ENCODE results near the gene DLX2. TPM values are rescaled to one million over a fixed set of nuclear protein-coding genes. Genes with fewer than 3 reads are reported as not detected.

Gene DLX2
- total and polyA plus RNA-seq, 7 experiments from 2014 or later = 0.16 to 0.34 TPM; not detected in 5

- no peaks in the 10 kb centered on the region for H3K4me1 Mint-ChIP-seq
- CTCF ChIA-PET = no interaction called here
- no peak overlapping the region for H3K27ac ChIP-seq (ENCODE audit: low read depth, low read length)
These were observed 50.4 kb downstream of the DLX2 start for GRCh38 chr2:172052000-172052983.

GRCh38 chr2:172050479-172051125 is 52.1 kb downstream of the DLX2 start:
- Histone ChIP-seq H3K36me3 (ENCODE audit: control insufficient read depth in 2 of 3, insufficient read depth in 3 of 3, low read length in 3 of 3) (no peaks in the 10 kb centered on the region), H3K9me3 (ENCODE audit: control insufficient read depth in 2 of 3, low read length in 3 of 3) (no peaks in the 10 kb centered on the region), H3K4me3 (ENCODE audit: low read length) (no peak overlapping the region), H3K27me3 (ENCODE audit: control insufficient read depth in 2 of 2, insufficient read depth in 2 of 2, low read length in 2 of 2) (no peaks in the 10 kb centered on the region), H3K4me1 (ENCODE audit: control insufficient read depth in 2 of 2, insufficient read depth in 2 of 2, low read length in 2 of 2) (no peaks in the 10 kb centered on the region), H3K27ac (ENCODE audit: low read depth, low read length) (no peak overlapping the region)
- DNase-seq = no peak
- no peak for ATAC-seq
- Mint-ChIP-seq H3K4me1 (peaks cover 0 to 5% (median 4%) of the 10 kb centered on the region in 7 donors), H3K4me3 (no peak overlapping the region), H3K27me3 (peaks cover 0 to 11% (median 0%) of the 10 kb centered on the region in 5 donors), H3K36me3 (peaks cover 0 to 4% (median 0%) of the 10 kb centered on the region in 5 donors), H3K27ac (no peak overlapping the region), H3K9me3 (no peaks in the 10 kb centered on the region)
- POLR2A ChIA-PET = no interaction called here
- CTCF ChIA-PET = no interaction called here
- intact Hi-C loops (cut with micrococcal nuclease) = no loop called here

More at GRCh38 chr2:172052000-172052983, 50.4 kb downstream of the DLX2 start:
- no peak overlapping the region for H3K4me3 ChIP-seq (ENCODE audit: low read length)
- peaks cover 0 to 9% (median 0%) of the 10 kb centered on the region in 5 donors for H3K27me3 Mint-ChIP-seq
- H3K9me3 ChIP-seq (ENCODE audit: control insufficient read depth in 2 of 3, low read length in 3 of 3) = no peaks in the 10 kb centered on the region
- no peaks in the 10 kb centered on the region for H3K36me3 ChIP-seq (ENCODE audit: control insufficient read depth in 2 of 3, insufficient read depth in 3 of 3, low read length in 3 of 3)
- no peak for ATAC-seq
- H3K27ac Mint-ChIP-seq = no peak overlapping the region
- no peaks in the 10 kb centered on the region for H3K9me3 Mint-ChIP-seq
- no peaks in the 10 kb centered on the region for H3K27me3 ChIP-seq (ENCODE audit: control insufficient read depth in 2 of 2, insufficient read depth in 2 of 2, low read length in 2 of 2)
- H3K4me1 ChIP-seq (ENCODE audit: control insufficient read depth in 2 of 2, insufficient read depth in 2 of 2, low read length in 2 of 2) = no peaks in the 10 kb centered on the region
- H3K36me3 Mint-ChIP-seq = peaks cover 0 to 4% (median 0%) of the 10 kb centered on the region in 5 donors
- POLR2A ChIA-PET = no interaction called here
- intact Hi-C loops (cut with micrococcal nuclease) = no loop called here
- H3K4me3 Mint-ChIP-seq = no peak overlapping the region
- no peak for DNase-seq

GRCh38 chr2:172049567-172050120 is 53.1 kb downstream of the DLX2 start:
- H3K4me3 Mint-ChIP-seq = no peak overlapping the region
- ATAC-seq = no peak
- Histone ChIP-seq H3K36me3 (ENCODE audit: control insufficient read depth in 2 of 3, insufficient read depth in 3 of 3, low read length in 3 of 3) (no peaks in the 10 kb centered on the region), H3K4me3 (ENCODE audit: low read length) (no peak overlapping the region), H3K27ac (ENCODE audit: low read depth, low read length) (no peak overlapping the region), H3K9me3 (ENCODE audit: control insufficient read depth in 2 of 3, low read length in 3 of 3) (no peaks in the 10 kb centered on the region), H3K27me3 (ENCODE audit: control insufficient read depth in 2 of 2, insufficient read depth in 2 of 2, low read length in 2 of 2) (no peaks in the 10 kb centered on the region), H3K4me1 (ENCODE audit: control insufficient read depth in 2 of 2, insufficient read depth in 2 of 2, low read length in 2 of 2) (no peaks in the 10 kb centered on the region)
- CTCF ChIA-PET = no interaction called here
- intact Hi-C loops (cut with micrococcal nuclease) = no loop called here
- POLR2A ChIA-PET = no interaction called here
- H3K9me3 Mint-ChIP-seq = no peaks in the 10 kb centered on the region
- peaks cover 0 to 11% (median 0%) of the 10 kb centered on the region in 5 donors for H3K27me3 Mint-ChIP-seq
- no peak overlapping the region for H3K27ac Mint-ChIP-seq
- H3K4me1 Mint-ChIP-seq = peaks cover 0 to 5% (median 4%) of the 10 kb centered on the region in 7 donors
- H3K36me3 Mint-ChIP-seq = peaks cover 0 to 4% (median 0%) of the 10 kb centered on the region in 5 donors
- DNase-seq = no peak

Other genes with a start within 250 kb of the DLX2 start
- 10 to 100 TPM; 12.7 to 33.6 (median 14.0) TPM for gene SLC25A12, start 208.7 kb downstream of the DLX2 start, total RNA-seq
- 10 to 100 TPM; 11.9 to 16.4 TPM for gene SLC25A12, start 208.7 kb downstream of the DLX2 start, polyA plus RNA-seq
- gene HAT1, start 180.4 kb downstream of the DLX2 start, total RNA-seq = 10 to 100 TPM; 22.1 to 55.4 (median 26.4) TPM
- gene HAT1, start 180.4 kb downstream of the DLX2 start, polyA plus RNA-seq = 10 to 100 TPM; 71.9 to 74.1 TPM
- 10 to 100 TPM in 3 of 5 experiments, 1 to 10 TPM in 2; 5.3 to 12.2 (median 11.6) TPM for gene METAP1D, start 102.9 kb downstream of the DLX2 start, total RNA-seq
- gene METAP1D, start 102.9 kb downstream of the DLX2 start, polyA plus RNA-seq = 1 to 10 TPM; 3.3 to 4.0 TPM
- gene DLX1, start 17.4 kb downstream of the DLX2 start, total RNA-seq = not detected
- not detected for gene DLX1, start 17.4 kb downstream of the DLX2 start, polyA plus RNA-seq